H1 (cell line): ENCODE results near the gene DAZAP1. TPM values are rescaled to one million over a fixed set of nuclear protein-coding genes. Genes with fewer than 3 reads are reported as not detected.

ENCODE experiments used
- EP300 ChIP-seq, 2 experiments: IDR thresholded peaks; 1 replicate in 1 of 2; 2 replicates in 1 of 2; pipeline ENCODE4 v1.6.1; 2011 to 2012; ENCODE audit warnings: low read depth in 2 of 2, low read length in 2 of 2, mild to moderate bottlenecking in 2 of 2, borderline replicate concordance in 1 of 2, inconsistent platforms in 1 of 2, moderate library complexity in 1 of 2
- HDAC6 ChIP-seq: IDR thresholded peaks from one replicate; pipeline ENCODE4 v1.7.1; 2012; ENCODE audit warnings: low read depth, mild to moderate bottlenecking, inconsistent platforms, low read length, moderate library complexity
- JUN ChIP-seq: IDR thresholded peaks from 2 replicates; pipeline ENCODE4 v1.6.1; 2011; ENCODE audit warnings: low read depth, mild to moderate bottlenecking, improper control_type of control experiment, low read length
- NRF1 ChIP-seq: IDR thresholded peaks from 2 replicates; pipeline ENCODE4 v1.6.1; 2011; ENCODE audit warnings: mild to moderate bottlenecking, low read depth, low read length, improper control_type of control experiment
- PHF8 ChIP-seq: fragments of 200-600 bp; sonication (generic); conservative IDR thresholded peaks from 2 replicates; pipeline ENCODE4 v1.7.1; 2012; ENCODE audit warnings: low read depth, mild to moderate bottlenecking, inconsistent platforms, low read length, moderate library complexity
- POLR2A ChIP-seq, 2 experiments: IDR thresholded peaks; 1 replicate in 1 of 2; 2 replicates in 1 of 2; pipeline ENCODE4 v1.6.1; 2011; ENCODE audit warnings: low read depth in 2 of 2, low read length in 2 of 2, mild to moderate bottlenecking in 2 of 2; ENCODE audit errors: control extremely low read depth in 1 of 2
- TAF1 ChIP-seq: IDR thresholded peaks from 2 replicates; pipeline ENCODE4 v1.6.1; 2011; ENCODE audit warnings: mild to moderate bottlenecking, low read depth, low read length
- YY1 ChIP-seq: IDR thresholded peaks from 2 replicates; pipeline ENCODE4 v1.6.1; 2011; ENCODE audit warnings: low read depth, mild to moderate bottlenecking, low read length
- polyA plus RNA-seq, 7 experiments: library from polyadenylated mRNA; depleted of rRNA in 3 of 7; stranded (reverse) in 5 of 7; unstranded in 2 of 7; fragments of >200 nt in 5 of 7; fragments of 200-250 nt in 2 of 7; gene quantifications; 1 replicate in 5 of 7; 2 replicates in 1 of 7; 4 replicates in 1 of 7; pipeline versions ENCODE4 v1.2.1 to v1.2.3, GENCODE V29; 2011 to 2013; ENCODE audit warnings: missing spikeins in 2 of 7, mixed read lengths in 2 of 7
- total RNA-seq: library from RNA; stranded (reverse); fragmentation: NEBNext Ultra II Directional; extraction: Animal tissue kit (Norgen Biotek cat#: 25700); gene quantifications from 2 replicates; pipeline ENCODE4 v1.2.1, GENCODE V29; 2021
- TF ChIP-seq, protein P1 (sequence below): IDR thresholded peaks from 2 replicates; pipeline ENCODE4 v1.6.1; 2012; ENCODE audit warnings: inconsistent platforms
- TF ChIP-seq, protein P2 (sequence below): fragments of 300-600 bp; sonication (generic); IDR thresholded peaks from 2 replicates; pipeline ENCODE4 v1.7.1; 2012; ENCODE audit warnings: low read length, moderate library complexity, mild to moderate bottlenecking, inconsistent platforms; ENCODE audit not compliant: insufficient replicate concordance

DAZAP1 gene
- total and polyA plus RNA-seq, 2 of the 8 experiments (the other 6 are each of a cell fraction or from before 2014, with no cell fraction given), result 79.6 to 341 TPM

DNA sequence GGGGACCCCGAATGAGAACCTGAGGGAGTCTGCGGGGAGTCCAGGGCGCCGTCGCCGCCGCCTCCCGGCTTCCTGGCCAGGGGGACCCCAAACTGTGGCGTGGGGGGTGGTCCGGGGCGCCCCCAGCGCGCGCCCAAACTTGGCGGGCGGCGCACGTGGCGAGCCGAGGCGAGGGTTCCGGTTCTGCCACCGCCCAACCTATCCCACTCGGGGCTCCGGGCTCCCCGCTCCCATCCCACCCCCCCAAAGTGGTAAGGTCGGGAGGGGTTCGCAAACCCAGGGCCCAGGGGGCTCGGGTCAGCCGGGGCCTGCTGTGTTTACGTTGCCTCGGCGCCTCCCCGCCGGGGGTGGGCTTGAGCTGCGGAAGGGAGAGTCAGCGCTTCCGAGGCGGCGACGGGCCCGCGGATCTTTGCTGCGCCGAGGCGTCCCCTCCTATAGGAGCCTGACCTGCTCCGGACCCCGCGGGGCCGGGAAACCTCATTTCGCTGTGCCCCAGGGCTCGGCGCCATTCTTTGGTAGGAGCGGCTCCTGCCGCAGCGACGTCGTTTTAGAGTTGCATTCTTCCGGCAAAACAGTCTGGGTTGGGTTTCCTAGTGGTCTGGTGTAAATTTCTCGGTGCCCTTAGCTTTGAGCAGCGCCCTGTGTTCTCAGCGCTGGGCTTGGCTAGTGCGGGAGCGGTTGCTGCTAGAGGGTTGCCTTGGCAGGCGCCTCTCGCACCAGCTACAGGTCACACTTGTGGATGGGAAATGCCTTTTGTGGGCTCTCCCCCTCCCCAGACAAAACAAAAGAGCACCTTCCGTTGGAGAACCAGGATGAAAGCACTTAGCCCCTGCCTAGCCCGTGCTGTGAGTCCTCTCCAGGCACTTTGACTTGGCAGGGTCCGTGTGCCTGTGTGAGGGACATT is 1.2 kb downstream of the DAZAP1 start (continued):
- TF ChIP-seq PHF8 (0 out of 2 replicates have a peak, but pooled peaks have one; percentile 16), POLR2A (IDR thresholded peaks at IDR 0.05; ENCODE audit: control extremely low read depth in 1 of 2, low read depth in 2 of 2, low read length in 2 of 2) (no peak), HDAC6 (no peak), JUN (no peak), YY1 (no peak), EP300 (IDR thresholded peaks at IDR 0.05; ENCODE audit: borderline replicate concordance in 1 of 2, low read depth in 2 of 2, low read length in 2 of 2) (no peak), TAF1 (no peak; the same call in 1 of the 2 replicates), NRF1 (no peak)
- TF ChIP-seq, protein P1, sequence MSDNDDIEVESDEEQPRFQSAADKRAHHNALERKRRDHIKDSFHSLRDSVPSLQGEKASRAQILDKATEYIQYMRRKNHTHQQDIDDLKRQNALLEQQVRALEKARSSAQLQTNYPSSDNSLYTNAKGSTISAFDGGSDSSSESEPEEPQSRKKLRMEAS, result peak; percentile 68
- TF ChIP-seq, protein P2, sequence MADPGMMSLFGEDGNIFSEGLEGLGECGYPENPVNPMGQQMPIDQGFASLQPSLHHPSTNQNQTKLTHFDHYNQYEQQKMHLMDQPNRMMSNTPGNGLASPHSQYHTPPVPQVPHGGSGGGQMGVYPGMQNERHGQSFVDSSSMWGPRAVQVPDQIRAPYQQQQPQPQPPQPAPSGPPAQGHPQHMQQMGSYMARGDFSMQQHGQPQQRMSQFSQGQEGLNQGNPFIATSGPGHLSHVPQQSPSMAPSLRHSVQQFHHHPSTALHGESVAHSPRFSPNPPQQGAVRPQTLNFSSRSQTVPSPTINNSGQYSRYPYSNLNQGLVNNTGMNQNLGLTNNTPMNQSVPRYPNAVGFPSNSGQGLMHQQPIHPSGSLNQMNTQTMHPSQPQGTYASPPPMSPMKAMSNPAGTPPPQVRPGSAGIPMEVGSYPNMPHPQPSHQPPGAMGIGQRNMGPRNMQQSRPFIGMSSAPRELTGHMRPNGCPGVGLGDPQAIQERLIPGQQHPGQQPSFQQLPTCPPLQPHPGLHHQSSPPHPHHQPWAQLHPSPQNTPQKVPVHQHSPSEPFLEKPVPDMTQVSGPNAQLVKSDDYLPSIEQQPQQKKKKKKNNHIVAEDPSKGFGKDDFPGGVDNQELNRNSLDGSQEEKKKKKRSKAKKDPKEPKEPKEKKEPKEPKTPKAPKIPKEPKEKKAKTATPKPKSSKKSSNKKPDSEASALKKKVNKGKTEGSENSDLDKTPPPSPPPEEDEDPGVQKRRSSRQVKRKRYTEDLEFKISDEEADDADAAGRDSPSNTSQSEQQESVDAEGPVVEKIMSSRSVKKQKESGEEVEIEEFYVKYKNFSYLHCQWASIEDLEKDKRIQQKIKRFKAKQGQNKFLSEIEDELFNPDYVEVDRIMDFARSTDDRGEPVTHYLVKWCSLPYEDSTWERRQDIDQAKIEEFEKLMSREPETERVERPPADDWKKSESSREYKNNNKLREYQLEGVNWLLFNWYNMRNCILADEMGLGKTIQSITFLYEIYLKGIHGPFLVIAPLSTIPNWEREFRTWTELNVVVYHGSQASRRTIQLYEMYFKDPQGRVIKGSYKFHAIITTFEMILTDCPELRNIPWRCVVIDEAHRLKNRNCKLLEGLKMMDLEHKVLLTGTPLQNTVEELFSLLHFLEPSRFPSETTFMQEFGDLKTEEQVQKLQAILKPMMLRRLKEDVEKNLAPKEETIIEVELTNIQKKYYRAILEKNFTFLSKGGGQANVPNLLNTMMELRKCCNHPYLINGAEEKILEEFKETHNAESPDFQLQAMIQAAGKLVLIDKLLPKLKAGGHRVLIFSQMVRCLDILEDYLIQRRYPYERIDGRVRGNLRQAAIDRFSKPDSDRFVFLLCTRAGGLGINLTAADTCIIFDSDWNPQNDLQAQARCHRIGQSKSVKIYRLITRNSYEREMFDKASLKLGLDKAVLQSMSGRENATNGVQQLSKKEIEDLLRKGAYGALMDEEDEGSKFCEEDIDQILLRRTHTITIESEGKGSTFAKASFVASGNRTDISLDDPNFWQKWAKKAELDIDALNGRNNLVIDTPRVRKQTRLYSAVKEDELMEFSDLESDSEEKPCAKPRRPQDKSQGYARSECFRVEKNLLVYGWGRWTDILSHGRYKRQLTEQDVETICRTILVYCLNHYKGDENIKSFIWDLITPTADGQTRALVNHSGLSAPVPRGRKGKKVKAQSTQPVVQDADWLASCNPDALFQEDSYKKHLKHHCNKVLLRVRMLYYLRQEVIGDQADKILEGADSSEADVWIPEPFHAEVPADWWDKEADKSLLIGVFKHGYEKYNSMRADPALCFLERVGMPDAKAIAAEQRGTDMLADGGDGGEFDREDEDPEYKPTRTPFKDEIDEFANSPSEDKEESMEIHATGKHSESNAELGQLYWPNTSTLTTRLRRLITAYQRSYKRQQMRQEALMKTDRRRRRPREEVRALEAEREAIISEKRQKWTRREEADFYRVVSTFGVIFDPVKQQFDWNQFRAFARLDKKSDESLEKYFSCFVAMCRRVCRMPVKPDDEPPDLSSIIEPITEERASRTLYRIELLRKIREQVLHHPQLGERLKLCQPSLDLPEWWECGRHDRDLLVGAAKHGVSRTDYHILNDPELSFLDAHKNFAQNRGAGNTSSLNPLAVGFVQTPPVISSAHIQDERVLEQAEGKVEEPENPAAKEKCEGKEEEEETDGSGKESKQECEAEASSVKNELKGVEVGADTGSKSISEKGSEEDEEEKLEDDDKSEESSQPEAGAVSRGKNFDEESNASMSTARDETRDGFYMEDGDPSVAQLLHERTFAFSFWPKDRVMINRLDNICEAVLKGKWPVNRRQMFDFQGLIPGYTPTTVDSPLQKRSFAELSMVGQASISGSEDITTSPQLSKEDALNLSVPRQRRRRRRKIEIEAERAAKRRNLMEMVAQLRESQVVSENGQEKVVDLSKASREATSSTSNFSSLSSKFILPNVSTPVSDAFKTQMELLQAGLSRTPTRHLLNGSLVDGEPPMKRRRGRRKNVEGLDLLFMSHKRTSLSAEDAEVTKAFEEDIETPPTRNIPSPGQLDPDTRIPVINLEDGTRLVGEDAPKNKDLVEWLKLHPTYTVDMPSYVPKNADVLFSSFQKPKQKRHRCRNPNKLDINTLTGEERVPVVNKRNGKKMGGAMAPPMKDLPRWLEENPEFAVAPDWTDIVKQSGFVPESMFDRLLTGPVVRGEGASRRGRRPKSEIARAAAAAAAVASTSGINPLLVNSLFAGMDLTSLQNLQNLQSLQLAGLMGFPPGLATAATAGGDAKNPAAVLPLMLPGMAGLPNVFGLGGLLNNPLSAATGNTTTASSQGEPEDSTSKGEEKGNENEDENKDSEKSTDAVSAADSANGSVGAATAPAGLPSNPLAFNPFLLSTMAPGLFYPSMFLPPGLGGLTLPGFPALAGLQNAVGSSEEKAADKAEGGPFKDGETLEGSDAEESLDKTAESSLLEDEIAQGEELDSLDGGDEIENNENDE, result no peak
